Measurements from ENCODE around the gene ATXN1. TPM values are rescaled to one million over a fixed set of nuclear protein-coding genes. Genes with fewer than 3 reads are reported as not detected.

ATXN1 gene
- polyA plus RNA-seq, 12 donors: 13.3 to 51.7 (median 17.6) TPM

DNA sequence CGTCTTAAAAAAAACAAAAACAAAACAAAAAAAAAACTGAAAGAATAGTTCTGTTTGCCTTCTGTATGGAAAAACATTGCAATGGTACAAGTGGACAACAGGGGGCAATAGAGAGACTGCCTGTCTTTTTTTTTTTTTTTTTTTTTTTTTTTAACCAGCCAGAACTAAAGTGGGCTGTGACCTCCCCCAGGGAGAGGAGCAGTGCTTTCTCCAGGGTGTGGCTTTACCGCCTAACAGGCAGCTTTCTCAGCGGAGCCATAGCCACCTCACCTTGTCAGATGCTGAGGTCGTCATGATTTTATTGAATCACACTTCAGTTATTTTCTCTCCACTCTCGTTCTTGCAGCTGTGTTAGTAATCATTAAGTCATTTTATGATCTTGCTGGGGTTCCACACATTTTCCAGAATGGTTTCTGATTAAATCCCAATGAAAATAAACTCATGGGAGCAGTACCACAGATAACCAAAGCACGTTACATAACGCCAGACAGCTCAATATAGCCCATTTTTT lies 444.5 kb downstream of the ATXN1 start:
- no peak for DNase-seq

DNA sequence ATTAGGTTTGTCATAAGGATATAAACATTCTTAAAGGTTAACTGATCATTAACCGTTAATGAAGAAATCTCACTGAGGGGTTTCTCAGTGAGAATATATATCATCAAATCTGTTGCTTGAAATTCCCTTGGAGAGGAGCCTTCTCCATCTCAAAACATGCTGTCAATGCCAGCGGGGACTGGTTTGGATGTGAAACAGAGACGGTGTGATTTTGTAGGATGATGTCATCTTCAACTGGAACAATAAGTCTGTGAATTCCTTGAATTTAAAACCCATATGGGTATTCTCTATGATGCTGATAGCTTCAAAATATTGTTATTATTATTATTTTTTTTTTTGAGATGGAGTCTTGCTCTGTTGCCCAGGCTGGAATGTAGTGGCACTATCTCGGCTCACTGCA lies 447.0 kb downstream of the ATXN1 start:
- DNase-seq: no peak

DNA sequence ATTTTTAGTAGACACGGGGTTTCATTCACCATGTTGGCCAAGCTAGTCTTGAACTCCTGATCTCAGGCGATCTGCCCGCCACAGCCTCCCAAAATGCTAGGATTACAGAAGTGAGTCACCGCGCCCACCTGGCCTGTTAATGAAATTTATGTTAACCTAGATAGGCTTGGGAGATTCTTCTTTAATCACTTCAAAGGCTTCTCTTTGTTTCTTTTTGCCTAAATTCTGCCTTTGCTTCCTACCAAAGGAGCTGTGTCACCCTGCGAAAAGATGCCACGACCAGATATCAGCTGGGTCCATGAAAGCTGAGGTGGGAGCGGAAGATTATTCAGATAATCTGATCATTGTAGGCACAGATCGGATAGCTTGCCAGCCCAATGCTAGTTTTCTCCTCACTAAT lies 447.5 kb downstream of the ATXN1 start:
- no peak for DNase-seq

DNA sequence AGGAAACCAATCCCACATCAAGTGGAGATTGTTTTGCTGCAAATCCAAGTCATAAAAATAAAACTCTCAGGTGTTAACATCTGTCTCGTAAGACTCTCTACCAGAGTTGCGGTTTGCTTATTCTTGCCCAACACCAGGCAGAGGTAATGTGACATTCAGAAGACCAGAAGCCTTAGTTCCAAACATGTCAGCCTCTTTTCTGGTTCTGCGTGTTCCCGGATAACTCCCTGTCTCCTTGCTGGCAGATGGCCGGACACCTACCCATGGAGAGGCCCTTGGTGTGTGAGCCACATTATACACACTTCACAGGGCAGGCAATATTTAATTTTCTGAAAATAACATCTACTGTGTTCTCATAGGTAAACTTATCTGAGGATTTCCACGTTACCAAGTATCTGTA lies 449.5 kb downstream of the ATXN1 start:
- DNase-seq: no peak

DNA sequence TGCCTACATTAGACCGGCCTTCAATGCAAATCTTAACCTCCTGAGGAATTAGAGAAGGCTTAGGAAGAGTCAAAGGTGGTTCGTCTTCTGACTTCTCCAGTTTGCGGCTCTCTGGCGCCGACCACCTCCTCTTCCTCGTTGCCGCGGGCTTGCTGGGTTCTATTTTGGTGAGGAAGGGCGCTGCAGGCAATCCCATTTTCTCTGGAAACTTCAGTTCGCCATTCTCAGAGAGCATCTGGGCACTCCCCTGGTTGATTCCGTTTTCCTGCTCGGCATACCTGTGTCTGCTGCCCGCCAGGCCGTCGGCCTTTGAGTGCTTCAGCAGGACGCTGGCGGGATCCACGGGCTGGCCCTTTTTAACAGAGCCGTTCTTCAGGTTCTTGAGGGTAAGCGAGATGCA lies 454.9 kb downstream of the ATXN1 start:
- DNase-seq: no peak

DNA sequence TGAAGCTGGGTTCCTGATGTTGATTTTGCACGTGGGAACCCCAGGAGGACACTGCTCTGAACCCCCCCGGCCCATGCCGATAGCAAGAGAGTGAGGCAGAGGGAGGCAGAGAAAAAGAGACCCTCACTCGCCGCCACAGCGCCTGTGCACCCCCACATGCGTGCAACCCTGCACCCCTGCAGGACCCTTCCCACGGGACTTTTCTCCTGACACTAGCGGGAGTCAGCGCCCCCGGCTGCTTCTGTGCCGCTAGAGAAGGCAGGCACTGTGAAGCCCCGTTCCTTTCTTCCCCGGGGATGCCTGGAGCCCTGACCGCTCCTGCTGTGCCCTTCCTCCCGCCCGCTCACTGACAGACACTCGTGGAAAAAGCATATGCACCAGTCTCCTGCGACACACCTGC lies 455.5 kb downstream of the ATXN1 start:
- DNase-seq: no peak

DNA sequence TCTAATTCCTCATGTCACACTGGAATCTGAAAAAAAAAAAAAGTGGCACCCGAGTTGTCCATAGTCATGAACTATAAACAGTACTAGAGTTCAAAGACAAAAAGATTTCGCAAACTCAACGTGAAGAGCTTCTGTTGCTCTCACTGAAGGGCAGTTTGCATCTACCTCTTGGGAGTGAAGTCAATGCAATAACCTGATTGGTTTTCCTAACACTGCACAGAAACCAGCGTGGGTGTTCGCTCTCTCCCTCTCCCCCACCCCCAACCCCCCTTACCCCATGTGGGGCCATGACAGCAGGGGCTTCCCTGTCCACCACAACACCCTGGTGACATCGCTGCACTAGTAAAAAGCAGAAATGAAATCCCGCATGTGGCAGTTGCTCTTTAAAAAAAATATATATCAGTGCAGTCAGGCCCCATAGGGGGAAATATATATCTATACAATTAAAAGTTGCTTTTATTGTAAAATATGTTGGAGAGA lies 456.0 kb downstream of the ATXN1 start:
- DNase-seq: no peak

DNA sequence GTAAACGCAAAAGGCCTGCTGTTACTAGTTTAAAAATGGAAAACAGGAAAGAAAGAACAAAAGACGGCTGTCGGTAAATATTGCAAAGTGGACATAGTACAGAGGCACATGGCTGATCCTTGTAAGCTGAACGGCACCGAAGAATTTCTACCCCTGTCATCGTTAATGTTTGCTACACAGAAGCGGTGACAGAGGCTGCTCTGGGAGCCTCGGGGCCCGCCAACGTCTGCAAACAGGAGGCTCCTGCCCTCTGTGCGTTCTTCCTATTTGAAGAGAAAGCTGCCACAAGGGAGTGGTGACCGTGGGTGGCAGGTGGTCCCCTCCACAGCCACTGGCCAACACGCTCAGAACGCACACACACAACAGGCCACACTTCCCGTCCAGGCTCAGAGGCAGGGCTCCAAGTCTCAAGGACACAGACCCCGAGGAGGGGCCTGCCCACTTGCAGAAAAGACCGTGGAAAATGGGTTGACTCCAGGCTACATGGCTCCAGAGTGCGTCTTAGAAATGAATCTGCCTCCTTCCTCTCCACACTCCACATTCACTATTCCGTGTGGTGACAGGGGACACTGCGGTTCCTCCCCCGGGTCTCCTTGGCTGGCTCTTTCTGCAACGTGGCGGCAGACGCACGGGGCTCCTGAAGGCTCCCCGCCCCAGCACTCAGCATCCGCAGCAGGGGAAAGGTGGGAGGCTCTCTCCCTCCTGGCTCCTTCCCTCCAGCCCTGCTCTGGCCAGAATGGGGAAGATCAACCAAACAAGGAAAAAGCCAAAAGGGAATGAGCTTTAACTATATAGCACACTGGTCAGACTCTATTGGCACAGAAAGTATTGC lies 458.3 kb downstream of the ATXN1 start:
- DNase-seq: no peak

DNA sequence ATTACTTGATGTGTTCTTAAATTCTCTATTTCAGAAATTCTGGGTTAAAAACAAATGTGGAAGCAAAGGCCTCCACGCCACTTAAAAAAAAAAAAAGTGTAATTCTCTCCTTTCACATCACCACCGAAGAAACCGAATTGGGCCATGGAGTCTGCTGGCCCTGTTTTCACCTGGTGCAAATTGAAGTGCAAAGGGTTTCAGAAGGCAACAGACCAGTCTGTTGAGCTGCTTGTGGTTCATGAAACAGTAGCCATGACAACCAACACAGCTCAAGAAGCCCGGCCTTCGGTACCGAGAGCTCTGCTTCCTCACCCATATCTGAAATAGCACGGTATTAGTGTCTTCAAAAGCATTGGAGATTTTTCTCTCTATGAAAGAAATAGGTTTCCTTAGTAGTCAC lies 459.7 kb downstream of the ATXN1 start:
- no peak for DNase-seq

DNA sequence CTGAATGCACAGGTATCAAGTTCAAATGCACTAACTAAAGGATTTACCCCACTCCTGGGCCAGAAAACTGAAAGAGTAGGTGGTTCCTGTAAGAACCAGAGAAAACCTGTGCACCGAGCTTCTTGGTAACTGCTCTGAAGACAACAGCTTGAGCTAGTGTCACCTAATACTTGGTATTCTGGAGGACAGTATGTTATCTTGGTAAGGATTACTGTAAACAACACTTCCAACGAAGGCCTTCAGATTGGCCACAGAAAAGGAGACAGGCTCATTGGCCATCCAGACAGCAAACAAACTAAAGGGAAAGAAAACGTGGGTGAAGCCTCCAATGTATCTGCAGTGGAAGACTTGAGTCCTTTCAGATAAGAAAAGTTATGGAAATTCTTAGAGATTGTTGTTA lies 461.4 kb downstream of the ATXN1 start:
- DNase-seq: no peak

DNA sequence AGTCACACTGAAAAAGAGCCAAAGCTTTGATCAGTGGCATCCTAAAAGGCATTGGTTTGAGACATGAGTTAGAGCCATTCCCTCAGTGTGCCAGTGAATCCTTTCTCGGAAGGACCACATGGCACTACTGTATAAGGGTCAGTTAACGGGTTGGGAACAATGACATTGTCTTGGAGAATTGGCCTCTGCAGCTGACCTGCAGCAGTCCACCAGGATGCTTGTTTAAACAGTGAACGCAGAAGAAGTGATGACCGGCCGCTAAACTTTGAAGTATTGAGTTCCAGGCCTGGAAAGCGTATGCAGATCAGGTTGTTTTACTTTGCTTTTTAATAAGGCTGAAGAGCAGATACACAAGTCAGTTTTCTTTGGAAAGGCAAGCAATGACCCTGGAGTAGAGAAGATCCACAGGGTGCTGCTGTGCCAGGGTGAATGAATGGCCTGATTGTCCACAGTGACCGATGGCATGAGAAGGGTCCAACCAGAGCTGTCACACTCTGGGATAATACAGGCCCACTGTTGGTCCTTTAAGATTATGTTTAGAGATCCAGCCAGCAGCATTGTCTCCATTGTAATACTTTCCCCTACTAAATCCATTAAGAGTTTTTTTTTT lies 465.1 kb downstream of the ATXN1 start:
- no peak for DNase-seq

DNA sequence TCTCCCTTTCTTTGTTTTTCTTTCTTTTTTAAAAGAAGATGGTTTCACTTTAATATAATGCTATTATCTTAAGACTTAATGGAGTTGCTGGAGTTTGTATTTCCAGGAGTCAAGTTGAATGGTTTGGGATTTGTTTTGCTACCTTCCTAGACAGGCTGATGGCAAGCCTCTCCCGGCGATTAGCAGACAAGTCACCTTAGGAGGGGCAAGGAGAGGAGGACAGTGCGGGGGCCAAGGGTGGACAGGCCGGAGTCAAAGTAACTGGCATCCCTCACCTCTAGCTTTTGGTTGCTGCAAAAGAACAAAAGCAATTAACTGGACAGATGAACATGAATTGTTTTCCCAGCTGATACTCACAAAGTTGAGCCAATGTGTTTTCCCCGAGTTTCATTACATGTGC lies 465.8 kb downstream of the ATXN1 start:
- no peak for DNase-seq

DNA sequence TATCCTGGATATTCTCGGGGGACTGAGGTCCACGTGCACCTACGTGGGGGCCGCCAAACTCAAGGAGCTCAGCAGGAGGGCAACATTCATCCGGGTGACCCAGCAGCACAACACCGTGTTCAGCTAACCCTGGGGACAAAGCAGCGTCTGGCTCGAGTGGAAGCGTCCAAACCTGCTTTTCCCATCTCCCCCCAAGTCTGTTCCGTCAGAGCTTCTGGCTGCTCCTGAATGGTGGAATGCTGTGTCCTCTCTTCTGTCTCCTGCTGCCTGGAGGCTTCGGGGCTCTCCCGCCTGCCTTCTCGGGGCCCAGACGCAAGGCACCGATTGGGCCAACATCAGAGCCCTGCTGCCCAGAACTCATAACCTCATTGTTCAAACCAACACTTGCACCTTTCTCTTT lies 466.2 kb downstream of the ATXN1 start:
- no peak for DNase-seq

DNA sequence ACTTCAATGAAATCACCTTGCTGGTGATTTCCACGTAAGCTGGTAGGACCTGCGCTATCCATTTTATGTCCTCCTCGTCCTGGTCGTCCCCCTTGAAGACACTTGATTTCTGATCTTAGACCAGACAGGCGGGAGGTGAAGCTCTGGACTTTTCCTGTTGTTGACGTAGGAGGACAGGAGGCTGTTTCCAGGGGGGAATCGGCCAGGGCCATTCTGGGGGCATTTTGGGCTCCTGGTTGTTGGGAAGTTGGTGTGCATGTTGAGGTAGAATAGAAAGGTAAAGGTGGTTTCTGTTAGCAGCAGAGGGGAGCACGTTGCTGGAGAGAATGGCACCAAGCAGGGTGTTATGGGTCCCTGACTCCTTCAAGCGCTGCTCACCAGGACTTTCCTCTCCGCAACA lies 466.9 kb downstream of the ATXN1 start:
- DNase-seq: no peak

DNA sequence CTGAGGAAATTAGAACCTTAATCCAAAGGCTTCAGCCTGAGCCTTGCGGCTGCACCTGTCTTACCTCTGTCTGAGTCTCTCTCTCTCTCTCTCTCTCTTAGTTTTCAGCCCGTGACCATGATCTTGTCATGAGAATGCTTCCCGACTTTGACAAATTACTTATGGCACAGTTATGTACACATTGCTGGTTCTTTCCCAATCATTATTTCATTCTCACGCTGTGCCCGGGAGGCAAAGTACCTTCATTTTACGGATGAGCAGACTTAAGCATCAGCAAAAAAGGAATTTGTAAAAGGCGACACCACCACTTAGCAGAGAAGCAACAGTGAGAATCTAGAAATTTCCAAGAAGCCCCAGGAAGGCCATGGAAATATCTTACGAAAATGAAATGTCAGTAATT lies 468.3 kb downstream of the ATXN1 start:
- no peak for DNase-seq

DNA sequence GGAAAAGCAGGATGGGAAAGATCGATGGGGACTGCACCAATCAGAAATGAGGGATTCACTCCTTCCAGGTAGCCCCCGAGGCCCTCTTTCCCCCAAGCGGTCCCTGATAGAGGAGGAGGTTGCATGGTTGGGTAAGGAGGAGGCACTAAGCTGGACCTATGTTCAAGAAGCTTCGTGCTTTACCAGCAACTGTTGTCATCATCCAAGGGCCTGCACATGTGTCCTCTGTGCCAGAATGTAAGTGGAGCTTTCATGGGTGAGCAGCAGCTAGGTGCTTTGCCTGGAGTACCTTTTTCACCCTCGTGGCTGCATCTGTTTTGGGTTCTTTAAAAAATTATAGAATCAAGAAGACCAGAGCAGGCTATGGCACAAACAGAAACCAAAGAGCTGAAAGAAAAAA lies 468.8 kb downstream of the ATXN1 start:
- DNase-seq: no peak

DNA sequence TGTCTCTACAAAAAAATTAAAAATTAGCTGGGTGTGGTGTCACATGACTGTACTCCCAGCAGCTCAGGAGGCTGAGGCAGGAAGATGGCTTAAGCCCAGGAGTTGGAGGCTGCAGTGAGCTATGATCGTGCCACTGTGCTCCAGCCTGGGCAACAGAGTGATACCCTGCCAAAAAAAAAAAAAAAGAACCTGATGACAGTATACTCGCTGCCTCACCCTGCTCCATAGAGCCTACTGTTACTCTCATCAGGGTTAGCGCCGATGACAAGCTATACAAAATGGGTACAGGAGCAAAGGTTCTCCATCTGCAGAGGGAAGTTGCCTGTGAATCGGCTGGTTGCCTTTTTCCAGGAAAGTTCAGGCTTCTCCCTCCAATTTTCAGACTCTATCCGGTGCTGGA lies 469.5 kb downstream of the ATXN1 start:
- no peak for DNase-seq

DNA sequence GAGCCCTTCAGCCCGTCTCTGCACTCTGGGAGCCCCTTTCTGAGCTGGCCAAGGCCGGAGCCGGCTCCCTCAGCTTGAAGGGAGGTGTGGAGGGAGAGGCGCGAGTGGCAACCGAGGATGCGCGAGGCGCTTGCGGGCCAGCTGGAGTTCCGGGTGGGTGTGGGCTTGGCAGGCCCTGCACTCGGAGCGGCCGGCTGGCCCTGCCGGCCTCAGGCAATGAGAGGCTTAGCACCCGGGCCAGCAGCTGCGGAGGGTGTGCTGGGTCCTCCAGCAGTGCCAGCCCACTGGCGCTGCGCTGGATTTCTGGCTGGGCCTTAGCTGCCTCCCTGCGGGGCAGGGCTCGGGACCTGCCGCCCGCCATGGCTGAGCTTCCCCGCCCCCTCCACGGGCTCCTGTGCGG lies 473.1 kb downstream of the ATXN1 start:
- no peak for DNase-seq

DNA sequence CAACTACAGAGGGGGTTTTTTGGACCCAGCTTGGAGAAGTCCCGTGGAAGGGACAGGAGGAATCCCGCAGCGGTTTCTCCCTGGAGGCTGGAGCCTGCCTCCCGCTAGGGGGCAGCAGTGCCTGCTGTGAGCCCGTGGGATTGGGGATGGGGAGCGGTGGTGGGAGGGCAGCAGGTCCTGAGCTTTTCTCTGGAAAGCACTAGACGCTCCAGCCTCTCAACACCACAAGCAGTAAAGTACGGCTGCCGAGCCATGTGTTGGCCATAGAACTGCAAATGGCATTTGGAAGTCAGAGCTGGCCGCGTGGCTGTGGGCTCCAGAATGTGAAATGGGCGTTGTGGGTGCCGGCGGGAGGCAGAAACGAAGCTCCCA lies 475.1 kb downstream of the ATXN1 start:
- no peak for DNase-seq

DNA sequence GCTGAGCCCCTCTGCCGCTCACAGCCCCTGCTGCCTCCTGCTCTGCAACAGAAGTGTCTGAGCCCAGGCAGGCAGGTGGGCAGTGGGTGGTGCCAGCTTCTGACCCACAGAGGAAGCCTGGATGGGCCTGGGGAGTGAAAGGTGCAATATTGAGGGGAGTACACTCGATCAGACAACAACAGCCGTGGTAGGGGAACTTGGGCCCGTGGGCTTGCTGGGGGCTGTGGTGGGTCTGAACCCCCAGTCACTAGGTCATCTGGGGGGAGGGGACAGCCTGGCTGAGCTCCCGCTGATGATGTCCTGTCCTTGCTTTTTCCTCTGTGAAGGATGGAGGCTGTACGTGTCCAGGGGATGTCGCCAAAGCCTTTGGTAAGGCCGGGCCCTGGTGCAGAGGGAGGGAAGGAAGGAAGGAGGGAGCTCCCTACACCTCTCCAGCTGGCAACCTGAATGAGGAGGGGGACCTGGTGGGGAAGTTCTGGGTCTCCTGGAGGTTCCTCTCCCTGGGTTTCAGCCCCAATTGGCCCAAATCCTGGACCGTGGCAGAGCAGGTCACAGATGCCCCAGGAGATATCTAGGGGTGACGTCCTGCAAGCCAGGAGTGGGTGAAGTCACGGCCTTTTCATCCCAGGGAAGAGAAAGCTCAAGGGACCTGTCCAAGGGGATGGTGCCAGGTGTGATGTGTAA lies 475.7 kb downstream of the ATXN1 start:
- DNase-seq: no peak

DNA sequence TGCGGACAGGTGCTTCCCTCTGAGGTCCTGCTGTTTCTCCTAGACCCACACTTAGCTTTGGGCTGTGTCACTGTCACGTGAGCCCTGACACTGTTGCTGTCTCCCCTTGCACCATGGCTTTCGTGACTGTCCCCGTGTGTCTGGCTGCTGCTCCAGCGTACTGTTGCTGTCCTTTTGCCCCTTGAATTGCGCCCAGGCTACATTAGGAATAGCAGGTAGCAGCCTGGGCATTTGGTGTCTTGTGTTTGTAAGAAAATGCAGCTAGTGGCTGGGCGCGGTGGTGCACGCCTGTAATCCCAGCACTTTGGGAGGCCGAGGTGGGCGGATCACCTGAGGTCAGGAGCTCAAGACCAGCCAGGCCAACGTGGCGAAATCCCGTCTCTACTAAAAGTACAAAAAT lies 476.8 kb downstream of the ATXN1 start:
- no peak for DNase-seq

DNA sequence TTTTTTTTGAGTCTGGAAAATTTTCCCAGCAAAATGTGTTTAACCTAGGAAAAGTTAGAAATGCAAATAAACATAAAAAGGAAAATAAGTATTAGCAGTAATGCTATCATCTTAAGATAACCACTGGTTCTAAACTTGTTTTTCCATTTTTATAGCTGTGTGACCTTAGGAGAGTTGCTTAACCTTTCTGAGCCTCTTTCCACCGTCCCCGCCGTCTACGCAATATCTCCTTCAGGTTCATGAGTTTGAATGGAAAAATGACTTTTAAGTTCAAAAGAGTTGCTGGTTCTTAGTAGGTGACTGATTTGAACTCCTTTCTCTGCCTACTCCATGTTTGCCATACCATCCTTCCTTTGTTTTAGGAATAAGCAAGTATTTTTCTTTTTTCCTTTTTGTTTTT lies 478.9 kb downstream of the ATXN1 start:
- no peak for DNase-seq

DNA sequence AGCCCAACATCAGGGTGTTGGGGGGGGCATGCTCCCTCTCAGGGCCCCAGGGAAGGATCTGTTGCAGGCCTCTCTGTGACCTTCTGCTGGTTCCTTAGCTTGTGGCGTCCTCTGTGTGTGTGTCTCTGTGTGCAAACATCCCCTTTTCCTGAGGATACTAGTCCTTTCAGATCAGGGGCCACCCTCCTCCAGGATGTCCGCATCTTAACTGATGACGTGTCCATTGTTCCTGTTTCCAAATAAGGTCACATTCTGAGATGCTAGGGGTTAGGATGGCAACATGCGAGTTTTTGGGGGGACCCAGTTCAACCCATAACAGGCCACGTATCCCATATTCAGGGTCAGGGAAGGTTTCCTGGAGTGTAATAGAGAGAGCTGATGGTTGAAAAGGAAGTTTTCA lies 482.0 kb downstream of the ATXN1 start:
- no peak for DNase-seq
